ENCODE data around the gene FGFR3. TPM values are rescaled to one million over a fixed set of nuclear protein-coding genes. Genes with fewer than 3 reads are reported as not detected.

FGFR3 gene
- total RNA-seq, result not detected
- not detected for total RNA-seq (2013)

DNA sequence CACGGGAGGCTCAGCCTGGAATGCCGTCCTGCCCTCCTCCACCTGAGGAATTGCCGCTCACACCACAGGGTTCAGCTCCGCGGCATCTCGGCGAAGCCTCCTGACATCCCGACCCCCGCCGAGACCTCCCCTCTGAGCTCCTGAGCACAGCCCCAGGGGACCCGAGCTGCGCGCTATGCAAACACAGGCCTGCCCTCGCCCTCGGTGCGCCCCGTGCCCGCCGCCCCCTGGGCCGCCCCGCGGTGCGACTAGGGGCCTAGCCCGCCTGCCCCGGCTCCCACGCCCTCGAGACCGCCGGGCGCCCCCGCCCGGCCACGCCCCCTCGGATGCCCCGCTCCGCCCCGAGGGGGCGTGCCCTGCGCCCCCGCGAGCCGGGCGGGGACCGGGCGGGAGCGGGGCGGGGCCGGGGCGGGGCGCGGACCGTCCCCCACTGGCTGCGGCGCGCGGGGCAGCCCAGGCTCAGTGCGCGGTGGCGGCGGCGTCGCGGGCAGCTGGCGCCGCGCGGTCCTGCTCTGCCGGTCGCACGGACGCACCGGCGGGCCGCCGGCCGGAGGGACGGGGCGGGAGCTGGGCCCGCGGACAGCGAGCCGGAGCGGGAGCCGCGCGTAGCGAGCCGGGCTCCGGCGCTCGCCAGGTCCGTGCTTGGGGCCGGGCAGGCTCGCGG, at the start of gene FGFR3:
Gene FGFR3 (plus strand): TSS at position 462 of the 664 bp plus-strand sequence. CDS start 642 bp downstream, outside the sequence.
- Histone ChIP-seq H3K36me3 (ENCODE audit: control insufficient read depth, insufficient read depth, low read length) (no peaks in the 10 kb centered on the region), H3K9me3 (ENCODE audit: control insufficient read depth, insufficient read depth, low read length) (no peaks in the 10 kb centered on the region), H3K27ac (ENCODE audit: low read length) (no peak within 1 kb of the TSS), H3K27me3 (ENCODE audit: control insufficient read depth, insufficient read depth, low read length) (peaks cover 24% of the 10 kb centered on the region), H3K4me3 (ENCODE audit: low read length) (no peak within 1 kb of the TSS), H3K4me1 (ENCODE audit: control insufficient read depth, insufficient read depth, low read length) (peaks cover 15% of the 10 kb centered on the region)
- H3K36me3 Mint-ChIP-seq, result no peaks in the 10 kb centered on the region
- TF ChIP-seq CTCF (IDR thresholded peaks at IDR 0.05), result no peak
- intact Hi-C loops (cut with micrococcal nuclease), result no loop called here
- H3K27me3 Mint-ChIP-seq (ENCODE audit: low read depth in 2 of 2), result peaks cover 8 to 13% of the 10 kb centered on the region in 2 donors
- DNase-seq (peak in 1 of 2 donors; percentile 67), ATAC-seq (peak in 2 of 3 donors; percentile 78 to 79)
- no peaks in the 10 kb centered on the region for H3K9me3 Mint-ChIP-seq
- WGBS (ENCODE audit: insufficient coverage), result 2% methylated on average over 95 of the region's 95 CpGs
- peak within 1 kb of the TSS; percentile 42 for H3K4me3 Mint-ChIP-seq
- H3K27ac Mint-ChIP-seq, result no peak within 1 kb of the TSS
- no peaks in the 10 kb centered on the region for H3K4me1 Mint-ChIP-seq

- peaks cover 15% of the 10 kb centered on the region for H3K36me3 ChIP-seq (ENCODE audit: control insufficient read depth, insufficient read depth, low read length)
- 83% methylated on average over 12 of the region's 12 CpGs for WGBS (ENCODE audit: insufficient coverage)
- H3K4me3 ChIP-seq (ENCODE audit: low read length), result no peak overlapping the region
- H3K9me3 Mint-ChIP-seq, result peaks cover 3% of the 10 kb centered on the region in 2 donors
- H3K4me1 ChIP-seq (ENCODE audit: control insufficient read depth, insufficient read depth, low read length), result peaks cover 7% of the 10 kb centered on the region
- H3K36me3 Mint-ChIP-seq, result peaks cover 4% of the 10 kb centered on the region
- H3K9me3 ChIP-seq (ENCODE audit: control insufficient read depth, insufficient read depth, low read length), result peaks cover 3% of the 10 kb centered on the region
- no peak overlapping the region for H3K27ac ChIP-seq (ENCODE audit: low read length)
- H3K27me3 ChIP-seq (ENCODE audit: control insufficient read depth, insufficient read depth, low read length), result no peaks in the 10 kb centered on the region
- intact Hi-C loops (cut with micrococcal nuclease), result loop anchor here (10.0 kb wide), 1 partner anchor 71 kb away; no protein-coding TSS in a partner anchor
- DNase-seq (no peak), ATAC-seq (no peak)
- no peak overlapping the region for H3K27ac Mint-ChIP-seq
- no peak overlapping the region for H3K4me3 Mint-ChIP-seq
- no peak for TF ChIP-seq CTCF (IDR thresholded peaks at IDR 0.05)
- no peaks in the 10 kb centered on the region for H3K27me3 Mint-ChIP-seq (ENCODE audit: low read depth in 2 of 2)
- no peaks in the 10 kb centered on the region for H3K4me1 Mint-ChIP-seq
These were observed 49.5 kb upstream of the FGFR3 start for GRCh38 chr4:1743551-1743950.

GRCh38 chr4:1743975-1744374, 49.1 kb upstream of the FGFR3 start:
- Mint-ChIP-seq H3K36me3 (no peaks in the 10 kb centered on the region), H3K27me3 (ENCODE audit: low read depth in 2 of 2) (no peaks in the 10 kb centered on the region), H3K9me3 (no peaks in the 10 kb centered on the region), H3K4me3 (no peak overlapping the region), H3K4me1 (no peaks in the 10 kb centered on the region), H3K27ac (no peak overlapping the region)
- 96% methylated on average over 6 of the region's 6 CpGs for WGBS (ENCODE audit: insufficient coverage)
- H3K9me3 ChIP-seq (ENCODE audit: control insufficient read depth, insufficient read depth, low read length), result no peaks in the 10 kb centered on the region
- H3K4me1 ChIP-seq (ENCODE audit: control insufficient read depth, insufficient read depth, low read length), result peaks cover 10% of the 10 kb centered on the region
- intact Hi-C loops (cut with micrococcal nuclease), result loop anchor here (10.0 kb wide), 1 partner anchor 71 kb away; no protein-coding TSS in a partner anchor
- H3K36me3 ChIP-seq (ENCODE audit: control insufficient read depth, insufficient read depth, low read length), result peaks cover 14% of the 10 kb centered on the region
- H3K27me3 ChIP-seq (ENCODE audit: control insufficient read depth, insufficient read depth, low read length), result no peaks in the 10 kb centered on the region
- TF ChIP-seq CTCF (IDR thresholded peaks at IDR 0.05), result no peak
- DNase-seq (no peak), ATAC-seq (no peak)
- no peak overlapping the region for H3K4me3 ChIP-seq (ENCODE audit: low read length)
- no peak overlapping the region for H3K27ac ChIP-seq (ENCODE audit: low read length)
